ENCODE measurements around the gene PLA2G4D. TPM values are rescaled to one million over a fixed set of nuclear protein-coding genes. Genes with fewer than 3 reads are reported as not detected.
A peak's percentile ranks its signal among the peaks of the same experiment; 100 is the strongest.

PLA2G4D gene
- total RNA-seq, 1 donor from 2014 or later = not detected

- Mint-ChIP-seq H3K4me3 (no peak overlapping the region), H3K36me3 (no peaks in the 10 kb centered on the region), H3K27ac (no peak overlapping the region), H3K27me3 (peaks cover 24% of the 10 kb centered on the region), H3K4me1 (ENCODE audit: unreplicated experiment) (peaks cover 10% of the 10 kb centered on the region), H3K9me3 (no peaks in the 10 kb centered on the region)
- no peak for TF ChIP-seq CTCF (conservative IDR thresholded peaks at IDR 0.05)
- DNase-seq (ENCODE audit: extremely low spot score, unreplicated experiment) = peak; percentile 67
Observed at GRCh38 chr15:42079401-42079908, 14.9 kb downstream of the PLA2G4D start.

GRCh38 chr15:42078903-42079302 lies 15.5 kb downstream of the PLA2G4D start:
- DNase-seq (ENCODE audit: extremely low spot score, unreplicated experiment) = no peak
- TF ChIP-seq CTCF (conservative IDR thresholded peaks at IDR 0.05) = no peak
- H3K27ac Mint-ChIP-seq = no peak overlapping the region
- peaks cover 6% of the 10 kb centered on the region for H3K4me1 Mint-ChIP-seq (ENCODE audit: unreplicated experiment)
- no peaks in the 10 kb centered on the region for H3K9me3 Mint-ChIP-seq
- no peaks in the 10 kb centered on the region for H3K36me3 Mint-ChIP-seq
- H3K27me3 Mint-ChIP-seq = peaks cover 23% of the 10 kb centered on the region
- no peak overlapping the region for H3K4me3 Mint-ChIP-seq

GRCh38 chr15:42077689-42078088 lies 16.7 kb downstream of the PLA2G4D start:
- no peak for DNase-seq (ENCODE audit: extremely low spot score, unreplicated experiment)
- peaks cover 30% of the 10 kb centered on the region for H3K27me3 Mint-ChIP-seq
- no peak overlapping the region for H3K4me3 Mint-ChIP-seq
- no peaks in the 10 kb centered on the region for H3K36me3 Mint-ChIP-seq
- no peak for TF ChIP-seq CTCF (conservative IDR thresholded peaks at IDR 0.05)
- H3K27ac Mint-ChIP-seq = no peak overlapping the region
- no peaks in the 10 kb centered on the region for H3K9me3 Mint-ChIP-seq
- peaks cover 6% of the 10 kb centered on the region for H3K4me1 Mint-ChIP-seq (ENCODE audit: unreplicated experiment)

GRCh38 chr15:42073418-42073817 lies 20.9 kb downstream of the PLA2G4D start:
- peak; percentile 39 for DNase-seq (ENCODE audit: extremely low spot score, unreplicated experiment)
- Mint-ChIP-seq H3K27me3 (peaks cover 13% of the 10 kb centered on the region), H3K4me3 (no peak overlapping the region), H3K36me3 (no peaks in the 10 kb centered on the region), H3K9me3 (no peaks in the 10 kb centered on the region), H3K27ac (no peak overlapping the region), H3K4me1 (ENCODE audit: unreplicated experiment) (peaks cover 4% of the 10 kb centered on the region)
- no peak for TF ChIP-seq CTCF (conservative IDR thresholded peaks at IDR 0.05)

- Mint-ChIP-seq H3K27ac (no peak overlapping the region), H3K9me3 (no peaks in the 10 kb centered on the region), H3K36me3 (no peaks in the 10 kb centered on the region), H3K27me3 (peaks cover 10% of the 10 kb centered on the region), H3K4me3 (no peak overlapping the region), H3K4me1 (ENCODE audit: unreplicated experiment) (peaks cover 4% of the 10 kb centered on the region)
- peak; percentile 57 for DNase-seq (ENCODE audit: extremely low spot score, unreplicated experiment)
- TF ChIP-seq CTCF (conservative IDR thresholded peaks at IDR 0.05) = no peak
Observed at GRCh38 chr15:42072141-42072685, 22.1 kb downstream of the PLA2G4D start.

All from type B pancreatic cell (in vitro differentiated cells).